C4-2B (cell line): ENCODE results near the gene TRIO.

Experiments used
- CTCF ChIP-seq: fragments of 450-650 bp; conservative IDR thresholded peaks from 2 replicates; pipeline ENCODE4 v1.5.1; 2017; ENCODE audit warnings: mild to moderate bottlenecking
- ZFX ChIP-seq: fragments of 450-650 bp; IDR thresholded peaks from 2 replicates; pipeline ENCODE4 v1.6.1; 2017

DNA sequence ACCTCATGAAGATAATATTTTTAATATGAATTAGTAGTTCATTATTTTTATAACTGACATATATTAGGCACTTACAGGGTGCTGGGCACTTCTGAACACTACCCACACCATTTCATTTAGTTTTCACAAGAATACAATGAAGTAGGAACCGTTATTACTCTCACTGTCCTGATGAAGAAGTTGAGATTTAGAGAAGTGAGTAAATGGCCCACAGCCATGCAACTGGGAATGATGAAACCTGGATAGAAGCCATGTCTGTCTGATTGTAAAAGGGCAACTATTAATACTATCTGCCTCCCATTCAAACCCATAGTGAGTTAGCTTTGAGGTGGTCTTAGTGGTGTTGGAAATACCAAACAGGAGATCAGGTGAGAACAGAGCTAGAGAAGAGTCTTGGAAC, 408.9 kb downstream of the TRIO start:
- no peak for TF ChIP-seq ZFX
- no peak for TF ChIP-seq CTCF
